Measurements from ENCODE around the gene G6PC1.

GRCh38 chr17:42893359-42893758 lies 7.2 kb upstream of the G6PC1 start:
- TF ChIP-seq CTCF (IDR thresholded peaks at IDR 0.05; ENCODE audit: insufficient read depth, low read length) (no peak), POLR2AphosphoS5 (IDR thresholded peaks at IDR 0.05; ENCODE audit: low read depth) (no peak), GABPA (IDR thresholded peaks at IDR 0.05; ENCODE audit: low read depth) (no peak), SPI1 (IDR thresholded peaks at IDR 0.05; ENCODE audit: borderline replicate concordance, low read depth) (no peak)
- TF ChIP-seq, protein P1, sequence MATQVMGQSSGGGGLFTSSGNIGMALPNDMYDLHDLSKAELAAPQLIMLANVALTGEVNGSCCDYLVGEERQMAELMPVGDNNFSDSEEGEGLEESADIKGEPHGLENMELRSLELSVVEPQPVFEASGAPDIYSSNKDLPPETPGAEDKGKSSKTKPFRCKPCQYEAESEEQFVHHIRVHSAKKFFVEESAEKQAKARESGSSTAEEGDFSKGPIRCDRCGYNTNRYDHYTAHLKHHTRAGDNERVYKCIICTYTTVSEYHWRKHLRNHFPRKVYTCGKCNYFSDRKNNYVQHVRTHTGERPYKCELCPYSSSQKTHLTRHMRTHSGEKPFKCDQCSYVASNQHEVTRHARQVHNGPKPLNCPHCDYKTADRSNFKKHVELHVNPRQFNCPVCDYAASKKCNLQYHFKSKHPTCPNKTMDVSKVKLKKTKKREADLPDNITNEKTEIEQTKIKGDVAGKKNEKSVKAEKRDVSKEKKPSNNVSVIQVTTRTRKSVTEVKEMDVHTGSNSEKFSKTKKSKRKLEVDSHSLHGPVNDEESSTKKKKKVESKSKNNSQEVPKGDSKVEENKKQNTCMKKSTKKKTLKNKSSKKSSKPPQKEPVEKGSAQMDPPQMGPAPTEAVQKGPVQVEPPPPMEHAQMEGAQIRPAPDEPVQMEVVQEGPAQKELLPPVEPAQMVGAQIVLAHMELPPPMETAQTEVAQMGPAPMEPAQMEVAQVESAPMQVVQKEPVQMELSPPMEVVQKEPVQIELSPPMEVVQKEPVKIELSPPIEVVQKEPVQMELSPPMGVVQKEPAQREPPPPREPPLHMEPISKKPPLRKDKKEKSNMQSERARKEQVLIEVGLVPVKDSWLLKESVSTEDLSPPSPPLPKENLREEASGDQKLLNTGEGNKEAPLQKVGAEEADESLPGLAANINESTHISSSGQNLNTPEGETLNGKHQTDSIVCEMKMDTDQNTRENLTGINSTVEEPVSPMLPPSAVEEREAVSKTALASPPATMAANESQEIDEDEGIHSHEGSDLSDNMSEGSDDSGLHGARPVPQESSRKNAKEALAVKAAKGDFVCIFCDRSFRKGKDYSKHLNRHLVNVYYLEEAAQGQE (IDR thresholded peaks at IDR 0.05; ENCODE audit: insufficient replicate concordance, low read depth): peak; percentile 15

Measured in HL-60 (cell line).